ENCODE results near the gene ZNF304. TPM values are rescaled to one million over a fixed set of nuclear protein-coding genes. Genes with fewer than 3 reads are reported as not detected.

The ZNF304 gene
- total RNA-seq, 1 donor from 2014 or later = 5.2 TPM

DNA sequence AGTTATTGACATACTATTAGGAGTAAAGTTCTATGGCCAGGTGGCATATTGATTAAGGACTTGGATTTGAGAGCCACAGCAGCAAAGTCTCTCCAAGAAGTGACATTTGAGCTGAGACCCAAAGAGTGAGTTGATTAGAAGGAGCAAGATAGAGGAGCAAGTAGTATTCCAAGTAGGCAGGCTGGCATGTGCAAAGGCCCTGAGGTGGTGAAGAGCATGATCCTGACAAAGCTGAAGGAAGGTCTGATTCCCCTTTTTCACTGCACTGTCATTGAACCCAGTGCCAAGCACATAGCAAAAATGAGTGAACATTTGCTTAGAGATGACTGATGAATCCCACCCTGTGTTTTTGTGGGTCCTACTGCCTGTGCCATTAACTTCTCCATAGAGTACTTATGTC is 26.1 kb upstream of the ZNF304 start:
- H3K9me3 Mint-ChIP-seq = peaks cover 61% of the 10 kb centered on the region
- no peak overlapping the region for H3K27ac Mint-ChIP-seq
- H3K4me3 Mint-ChIP-seq (ENCODE audit: low read depth) = no peak overlapping the region
- H3K27me3 Mint-ChIP-seq (ENCODE audit: low read depth) = no peaks in the 10 kb centered on the region
- H3K4me1 Mint-ChIP-seq (ENCODE audit: low read depth) = peaks cover 21% of the 10 kb centered on the region
- peaks cover 79% of the 10 kb centered on the region for H3K36me3 Mint-ChIP-seq (ENCODE audit: low read depth)
- no peak for DNase-seq (ENCODE audit: low spot score)
- intact Hi-C loops (cut with micrococcal nuclease) = no loop called here

DNA sequence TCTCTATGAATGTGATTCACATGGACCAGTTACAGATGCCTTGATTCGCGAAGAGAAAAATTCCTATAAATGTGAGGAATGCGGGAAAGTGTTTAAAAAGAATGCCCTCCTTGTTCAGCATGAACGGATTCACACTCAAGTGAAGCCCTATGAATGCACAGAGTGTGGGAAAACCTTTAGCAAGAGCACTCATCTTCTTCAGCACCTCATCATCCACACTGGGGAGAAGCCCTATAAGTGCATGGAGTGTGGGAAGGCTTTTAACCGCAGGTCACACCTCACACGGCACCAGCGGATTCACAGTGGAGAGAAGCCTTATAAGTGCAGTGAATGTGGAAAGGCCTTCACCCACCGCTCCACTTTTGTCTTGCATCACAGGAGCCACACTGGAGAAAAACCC is 23.1 kb upstream of the ZNF304 start:
- no peaks in the 10 kb centered on the region for H3K4me1 Mint-ChIP-seq (ENCODE audit: low read depth)
- no peak overlapping the region for H3K27ac Mint-ChIP-seq
- H3K9me3 Mint-ChIP-seq = peaks cover 78% of the 10 kb centered on the region
- no peak overlapping the region for H3K4me3 Mint-ChIP-seq (ENCODE audit: low read depth)
- no peak for DNase-seq (ENCODE audit: low spot score)
- H3K27me3 Mint-ChIP-seq (ENCODE audit: low read depth) = no peaks in the 10 kb centered on the region
- intact Hi-C loops (cut with micrococcal nuclease) = no loop called here
- peaks cover 88% of the 10 kb centered on the region for H3K36me3 Mint-ChIP-seq (ENCODE audit: low read depth)

DNA sequence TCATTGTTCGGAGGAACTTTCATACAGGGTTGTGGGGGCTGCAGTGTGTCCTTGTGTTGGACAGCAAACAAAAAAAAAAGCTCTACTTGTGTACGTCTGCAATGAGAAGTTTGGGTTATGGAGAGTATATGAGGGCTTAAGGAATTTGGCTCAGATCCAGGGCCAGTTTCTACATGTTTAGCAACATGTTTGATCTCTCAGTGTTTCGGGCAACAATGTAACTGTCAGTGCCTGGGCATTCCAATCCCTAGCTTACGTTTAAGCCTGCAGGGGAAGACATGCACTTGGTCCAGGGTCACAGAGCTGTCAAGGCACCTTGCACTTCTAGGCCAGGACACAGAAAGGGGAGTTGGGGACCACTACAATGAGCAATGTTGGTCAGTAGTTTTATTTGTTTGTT is 16.9 kb upstream of the ZNF304 start:
- intact Hi-C loops (cut with micrococcal nuclease) = no loop called here
- peaks cover 39% of the 10 kb centered on the region for H3K36me3 Mint-ChIP-seq (ENCODE audit: low read depth)
- H3K9me3 Mint-ChIP-seq = peaks cover 71% of the 10 kb centered on the region
- no peak overlapping the region for H3K4me3 Mint-ChIP-seq (ENCODE audit: low read depth)
- DNase-seq (ENCODE audit: low spot score) = no peak
- no peaks in the 10 kb centered on the region for H3K27me3 Mint-ChIP-seq (ENCODE audit: low read depth)
- H3K27ac Mint-ChIP-seq = no peak overlapping the region
- H3K4me1 Mint-ChIP-seq (ENCODE audit: low read depth) = no peaks in the 10 kb centered on the region

DNA sequence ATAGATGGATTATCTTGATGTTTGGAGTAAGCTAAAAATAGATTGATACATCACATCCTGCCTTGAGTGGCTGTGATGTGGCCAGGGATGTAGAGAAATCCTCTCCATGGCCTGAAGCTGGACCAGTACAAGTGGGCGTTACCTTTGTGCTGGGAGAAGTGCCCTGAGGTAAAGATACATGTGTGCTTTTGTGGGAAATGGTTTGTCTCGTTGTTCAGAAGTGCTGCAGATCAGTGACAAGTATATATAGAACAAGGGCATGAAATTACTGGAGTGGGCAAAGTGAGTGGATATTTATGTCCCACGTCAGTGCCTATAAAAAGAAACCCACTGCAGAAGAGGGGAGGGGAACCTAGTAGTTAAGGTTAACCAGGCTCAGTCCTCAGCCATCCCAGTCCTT is 12.2 kb upstream of the ZNF304 start:
- Mint-ChIP-seq H3K27ac (no peak overlapping the region), H3K36me3 (ENCODE audit: low read depth) (peaks cover 10% of the 10 kb centered on the region), H3K4me3 (ENCODE audit: low read depth) (no peak overlapping the region), H3K9me3 (peaks cover 51% of the 10 kb centered on the region), H3K27me3 (ENCODE audit: low read depth) (no peaks in the 10 kb centered on the region), H3K4me1 (ENCODE audit: low read depth) (no peaks in the 10 kb centered on the region)
- intact Hi-C loops (cut with micrococcal nuclease) = no loop called here
- no peak for DNase-seq (ENCODE audit: low spot score)

DNA sequence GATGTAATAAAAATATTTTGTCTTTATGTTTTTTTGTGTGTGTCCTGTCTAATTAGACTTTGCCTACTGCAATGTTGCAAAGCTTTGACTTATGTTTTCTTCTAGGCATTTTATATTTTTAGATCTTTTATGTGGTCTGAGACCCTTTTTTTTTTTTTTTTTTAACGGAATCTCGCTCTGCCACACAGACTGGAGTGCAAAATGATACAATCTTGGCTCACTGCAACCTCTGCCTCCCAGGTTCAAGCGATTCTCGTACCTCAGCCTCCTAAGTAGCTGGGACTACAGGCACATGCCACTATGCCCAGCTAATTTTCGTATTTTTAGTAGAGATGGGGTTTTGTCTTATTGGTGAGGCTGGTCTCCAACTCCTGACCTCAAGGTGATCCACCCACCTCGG is 8.5 kb upstream of the ZNF304 start:
- intact Hi-C loops (cut with micrococcal nuclease) = no loop called here
- no peaks in the 10 kb centered on the region for H3K27me3 Mint-ChIP-seq (ENCODE audit: low read depth)
- H3K27ac Mint-ChIP-seq = no peak overlapping the region
- H3K4me3 Mint-ChIP-seq (ENCODE audit: low read depth) = no peak overlapping the region
- no peaks in the 10 kb centered on the region for H3K36me3 Mint-ChIP-seq (ENCODE audit: low read depth)
- peaks cover 36% of the 10 kb centered on the region for H3K9me3 Mint-ChIP-seq
- DNase-seq (ENCODE audit: low spot score) = no peak
- H3K4me1 Mint-ChIP-seq (ENCODE audit: low read depth) = no peaks in the 10 kb centered on the region

DNA sequence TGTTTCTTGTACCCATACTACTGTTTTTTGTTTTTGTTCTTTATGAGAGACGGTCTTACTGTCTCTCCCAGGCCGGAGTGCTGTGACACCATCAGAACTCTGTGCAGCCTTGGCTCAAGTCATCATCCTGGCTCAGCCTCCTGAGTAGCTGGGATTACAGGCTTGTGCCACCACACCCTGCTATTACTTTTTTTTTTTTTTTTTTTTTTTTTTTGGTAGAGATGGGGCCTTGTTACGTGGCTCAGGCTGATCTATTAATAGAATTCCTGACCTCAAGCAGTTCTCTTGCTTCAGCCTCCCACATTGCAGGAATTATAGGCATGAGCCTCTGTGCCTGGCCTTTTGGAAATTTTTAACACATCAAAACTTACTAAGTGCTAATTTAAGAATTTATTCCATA is 2.9 kb upstream of the ZNF304 start:
- Mint-ChIP-seq H3K4me1 (ENCODE audit: low read depth) (peaks cover 23% of the 10 kb centered on the region), H3K4me3 (ENCODE audit: low read depth) (no peak overlapping the region), H3K27me3 (ENCODE audit: low read depth) (no peaks in the 10 kb centered on the region), H3K36me3 (ENCODE audit: low read depth) (peaks cover 24% of the 10 kb centered on the region), H3K9me3 (peaks cover 37% of the 10 kb centered on the region), H3K27ac (no peak overlapping the region)
- intact Hi-C loops (cut with micrococcal nuclease) = no loop called here
- no peak for DNase-seq (ENCODE audit: low spot score)

DNA sequence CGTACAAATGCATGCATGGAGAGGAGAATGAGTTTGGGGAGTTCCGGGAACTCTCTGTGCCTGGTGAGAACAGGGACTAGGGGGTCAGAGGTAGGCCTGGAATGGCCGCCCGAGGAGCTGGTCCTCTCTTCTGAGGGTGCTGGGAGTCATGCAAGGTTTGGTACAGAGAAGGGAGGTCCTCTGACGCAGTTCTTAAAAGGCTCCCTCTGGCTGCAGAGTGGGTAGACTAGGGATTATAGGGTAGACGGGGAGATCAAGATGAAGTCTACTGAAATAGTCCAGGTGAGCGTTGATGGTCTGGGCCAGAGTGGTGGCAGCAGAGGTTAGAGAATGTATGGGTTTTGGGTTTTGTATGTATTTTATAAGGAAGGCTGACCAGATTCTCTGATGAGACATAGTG is 796 bp downstream of the ZNF304 start:
- Mint-ChIP-seq H3K36me3 (ENCODE audit: low read depth) (peaks cover 61% of the 10 kb centered on the region), H3K27ac (peak overlapping the region; percentile 86), H3K27me3 (ENCODE audit: low read depth) (no peaks in the 10 kb centered on the region), H3K9me3 (peaks cover 61% of the 10 kb centered on the region), H3K4me1 (ENCODE audit: low read depth) (peaks cover 25% of the 10 kb centered on the region), H3K4me3 (ENCODE audit: low read depth) (peak overlapping the region; percentile 92)
- no peak for DNase-seq (ENCODE audit: low spot score)
- intact Hi-C loops (cut with micrococcal nuclease) = loop anchor here (1.0 kb wide), 5 partner anchors 11 to 112 kb away; partner anchors contain the start of genes TRAPPC2B, ZNF460, ZNF543 and ZNF547

DNA sequence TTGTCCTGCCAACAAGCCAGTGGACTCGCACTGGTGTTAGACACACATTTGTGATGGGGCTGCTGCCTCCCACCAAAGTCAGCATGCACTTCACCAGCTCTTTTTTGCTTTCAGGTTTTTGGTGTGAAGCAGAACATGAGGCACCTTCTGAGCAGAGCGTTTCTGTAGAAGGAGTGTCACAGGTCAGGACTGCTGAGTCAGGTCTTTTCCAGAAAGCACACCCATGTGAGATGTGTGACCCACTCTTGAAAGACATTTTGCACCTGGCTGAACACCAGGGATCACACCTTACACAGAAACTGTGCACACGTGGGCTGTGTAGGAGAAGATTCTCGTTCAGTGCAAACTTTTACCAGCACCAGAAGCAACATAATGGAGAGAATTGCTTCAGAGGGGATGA is 4.8 kb downstream of the ZNF304 start:
- Mint-ChIP-seq H3K4me1 (ENCODE audit: low read depth) (peaks cover 23% of the 10 kb centered on the region), H3K27ac (no peak overlapping the region), H3K36me3 (ENCODE audit: low read depth) (peaks cover 90% of the 10 kb centered on the region), H3K27me3 (ENCODE audit: low read depth) (no peaks in the 10 kb centered on the region), H3K4me3 (ENCODE audit: low read depth) (no peak overlapping the region), H3K9me3 (peaks cover 81% of the 10 kb centered on the region)
- no peak for DNase-seq (ENCODE audit: low spot score)
- intact Hi-C loops (cut with micrococcal nuclease) = no loop called here

DNA sequence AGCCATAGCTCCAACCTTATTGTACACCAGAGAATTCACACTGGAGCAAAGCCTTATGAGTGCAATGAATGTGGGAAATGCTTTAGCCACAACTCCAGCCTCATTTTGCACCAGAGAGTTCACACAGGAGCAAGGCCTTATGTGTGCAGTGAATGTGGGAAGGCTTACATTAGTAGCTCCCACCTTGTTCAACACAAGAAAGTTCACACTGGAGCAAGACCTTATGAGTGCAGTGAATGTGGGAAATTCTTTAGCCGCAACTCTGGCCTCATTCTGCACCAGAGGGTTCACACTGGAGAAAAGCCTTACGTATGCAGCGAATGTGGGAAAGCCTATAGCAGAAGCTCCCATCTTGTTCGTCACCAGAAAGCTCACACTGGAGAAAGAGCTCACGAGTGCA is 6.3 kb downstream of the ZNF304 start:
- Mint-ChIP-seq H3K27ac (no peak overlapping the region), H3K4me3 (ENCODE audit: low read depth) (no peak overlapping the region), H3K9me3 (peaks cover 81% of the 10 kb centered on the region), H3K4me1 (ENCODE audit: low read depth) (peaks cover 9% of the 10 kb centered on the region), H3K27me3 (ENCODE audit: low read depth) (no peaks in the 10 kb centered on the region), H3K36me3 (ENCODE audit: low read depth) (peaks cover 79% of the 10 kb centered on the region)
- intact Hi-C loops (cut with micrococcal nuclease) = no loop called here
- no peak for DNase-seq (ENCODE audit: low spot score)

DNA sequence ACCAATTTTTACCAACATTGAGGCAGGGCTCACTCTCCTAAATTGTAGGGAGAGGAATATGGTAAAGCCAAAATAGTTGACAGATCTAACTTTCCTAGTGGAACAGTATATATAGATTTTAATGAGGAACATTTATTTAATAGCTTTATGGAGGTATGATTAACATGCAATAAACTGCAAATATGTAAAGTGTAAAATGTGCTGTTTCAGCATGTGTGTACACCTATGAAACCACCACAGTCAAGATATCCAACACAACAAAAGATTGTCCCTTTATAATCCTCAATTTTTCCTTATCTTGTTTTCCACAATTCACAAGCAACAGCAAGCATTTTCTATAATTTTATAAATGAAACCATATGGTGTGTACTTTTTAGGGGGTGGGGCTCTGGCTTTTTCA is 8.2 kb downstream of the ZNF304 start:
- Mint-ChIP-seq H3K36me3 (ENCODE audit: low read depth) (peaks cover 76% of the 10 kb centered on the region), H3K9me3 (peaks cover 80% of the 10 kb centered on the region)
- no peak for DNase-seq (ENCODE audit: low spot score)

DNA sequence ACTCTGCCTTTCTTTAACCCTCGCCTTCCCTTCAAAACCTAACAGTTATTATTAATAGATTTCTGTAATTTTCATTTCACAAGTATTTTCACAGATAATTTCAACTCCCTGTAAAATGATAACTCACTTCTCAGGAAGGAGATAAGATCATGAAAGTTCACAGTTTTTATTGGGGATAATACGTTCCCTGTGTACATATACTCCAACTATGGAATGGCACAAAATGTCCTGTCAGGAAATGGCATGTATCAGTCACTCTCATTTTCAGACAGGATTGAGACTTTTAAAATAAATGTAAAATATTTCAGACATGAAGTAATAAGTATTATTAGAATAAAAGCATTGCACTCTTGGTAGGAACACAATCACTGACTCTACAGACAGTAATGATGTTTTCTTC is 11.3 kb downstream of the ZNF304 start:
- peaks cover 12% of the 10 kb centered on the region for H3K4me1 Mint-ChIP-seq (ENCODE audit: low read depth)
- DNase-seq (ENCODE audit: low spot score) = no peak
- peaks cover 55% of the 10 kb centered on the region for H3K36me3 Mint-ChIP-seq (ENCODE audit: low read depth)
- H3K9me3 Mint-ChIP-seq = peaks cover 61% of the 10 kb centered on the region
- intact Hi-C loops (cut with micrococcal nuclease) = loop anchor here (2.0 kb wide), 1 partner anchor 42 kb away; the partner anchor contains the start of gene ZNF543
- H3K27ac Mint-ChIP-seq = peak overlapping the region; percentile 96
- H3K4me3 Mint-ChIP-seq (ENCODE audit: low read depth) = peak overlapping the region; percentile 82
- no peaks in the 10 kb centered on the region for H3K27me3 Mint-ChIP-seq (ENCODE audit: low read depth)

More for the DNA sequence above, 8.2 kb downstream of the ZNF304 start:
- peaks cover 12% of the 10 kb centered on the region for H3K4me1 Mint-ChIP-seq (ENCODE audit: low read depth)
- H3K4me3 Mint-ChIP-seq (ENCODE audit: low read depth) = no peak overlapping the region
- no peaks in the 10 kb centered on the region for H3K27me3 Mint-ChIP-seq (ENCODE audit: low read depth)
- no peak overlapping the region for H3K27ac Mint-ChIP-seq
- intact Hi-C loops (cut with micrococcal nuclease) = no loop called here

DNA sequence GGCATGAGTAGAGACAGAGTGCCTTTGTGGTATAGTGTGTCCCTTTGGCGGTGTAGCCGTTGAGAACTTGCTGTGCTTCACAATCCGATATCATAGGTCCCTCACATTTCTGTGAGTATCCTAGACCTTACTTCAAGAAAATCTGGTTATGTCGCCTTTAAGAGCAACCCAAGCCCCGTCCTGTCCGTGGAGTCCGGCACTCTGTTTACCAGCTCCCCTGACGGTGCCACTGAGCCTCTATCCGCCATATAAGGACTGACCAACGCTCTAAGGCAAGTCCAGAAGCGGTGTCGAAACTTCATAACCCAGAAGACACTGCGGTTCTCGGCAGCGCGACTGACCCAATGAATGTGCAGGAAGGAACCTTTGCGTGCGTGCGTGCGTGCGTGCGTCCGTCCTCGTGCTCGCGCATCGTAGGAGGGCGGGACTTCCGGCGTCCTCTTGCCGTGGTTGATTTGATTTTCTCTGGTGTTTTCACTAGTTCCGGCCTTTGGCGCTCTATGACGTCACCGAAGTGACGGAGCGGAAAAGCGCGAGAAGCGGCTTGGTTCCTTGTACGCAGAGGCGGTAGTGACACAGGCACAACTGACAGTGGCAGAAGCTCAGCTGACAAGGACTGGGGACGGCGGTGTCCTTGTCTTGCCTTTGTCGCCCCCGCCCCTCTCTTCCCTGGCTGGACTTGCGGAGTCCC is 12.1 kb downstream of the ZNF304 start, which contains the start of the genes TRAPPC2B and ZNF547:
Gene TRAPPC2B (plus strand): TSS at position 555 of the 691 bp plus-strand sequence. CDS start 1,283 bp downstream, outside the sequence.
Gene ZNF547 (plus strand): TSS at position 555 of the 691 bp plus-strand sequence. CDS start 5,005 bp downstream, outside the sequence.
- peak within 1 kb of the TSS; percentile 82 for H3K4me3 Mint-ChIP-seq (ENCODE audit: low read depth)
- H3K9me3 Mint-ChIP-seq = peaks cover 54% of the 10 kb centered on the region
- peaks cover 49% of the 10 kb centered on the region for H3K36me3 Mint-ChIP-seq (ENCODE audit: low read depth)
- no peaks in the 10 kb centered on the region for H3K27me3 Mint-ChIP-seq (ENCODE audit: low read depth)
- intact Hi-C loops (cut with micrococcal nuclease) = loop anchor here (1.0 to 2.0 kb wide), 7 partner anchors 12 to 123 kb away; partner anchors contain the start of genes ZNF17, ZNF304, ZNF460 and ZNF543
- peak; percentile 98 for DNase-seq (ENCODE audit: low spot score)
- peaks cover 12% of the 10 kb centered on the region for H3K4me1 Mint-ChIP-seq (ENCODE audit: low read depth)
- H3K27ac Mint-ChIP-seq = peak within 1 kb of the TSS; percentile 96

DNA sequence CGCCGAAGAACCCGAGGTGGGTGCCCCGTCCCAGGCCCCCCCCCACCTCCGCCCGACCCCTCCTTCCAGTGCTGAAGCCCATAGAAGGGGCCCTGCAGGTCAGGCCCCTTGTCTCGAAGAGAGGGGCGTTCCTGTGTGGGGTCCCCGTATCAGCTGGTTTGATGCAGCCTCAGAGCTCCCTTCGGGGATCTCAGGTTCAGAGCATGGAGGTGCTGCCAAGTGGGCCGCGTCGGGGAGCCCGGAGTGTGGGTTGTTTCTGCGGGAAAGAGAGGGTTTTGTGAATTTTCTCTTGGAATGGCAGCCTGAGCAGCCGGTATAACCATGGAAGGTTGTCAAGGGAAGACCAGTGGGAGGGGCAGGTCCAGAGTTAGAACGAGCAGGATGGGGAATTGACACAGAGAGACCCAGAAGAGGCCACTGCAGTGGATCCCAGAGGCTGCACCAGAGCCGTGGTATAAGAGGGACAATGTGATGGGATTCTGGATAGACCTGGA is 12.7 kb downstream of the ZNF304 start:
- Mint-ChIP-seq H3K36me3 (ENCODE audit: low read depth) (peaks cover 47% of the 10 kb centered on the region), H3K9me3 (peaks cover 50% of the 10 kb centered on the region), H3K4me1 (ENCODE audit: low read depth) (peaks cover 12% of the 10 kb centered on the region), H3K27ac (peak overlapping the region; percentile 96), H3K4me3 (ENCODE audit: low read depth) (peak overlapping the region; percentile 82), H3K27me3 (ENCODE audit: low read depth) (no peaks in the 10 kb centered on the region)
- intact Hi-C loops (cut with micrococcal nuclease) = loop anchor here (1.0 to 2.0 kb wide), 7 partner anchors 12 to 123 kb away; partner anchors contain the start of genes ZNF17, ZNF304, ZNF460 and ZNF543
- DNase-seq (ENCODE audit: low spot score) = no peak

Data from activated T-helper 2 cell treated with anti-CD3 and anti-CD28 coated beads, Interferon-gamma antibody, Interleukin-2, Interleukin-4, amounts not matched to agents 10 μg/mL and 5 μg/mL and 100 μg/mL, durations not matched to agents 14 hours and 24 hours and 36 hours (primary cell).